WTC11 (cell line): ENCODE results near the gene PLPP7. TPM values are rescaled to one million over a fixed set of nuclear protein-coding genes. Genes with fewer than 3 reads are reported as not detected.

Experiments
- ATAC-seq: fragments of 200-7000 bp; cut with Tn5 transposase; 2 replicates; pipeline ENCODE4 v1.10.0; 2021; ENCODE audit warnings: mild to moderate bottlenecking, moderate library complexity
- CTCF ChIA-PET: fragments of 300-600 bp; sonication (Branson Sonifier 250); formaldehyde crosslinking; loops from one replicate; lab custom pipeline; 2021; ENCODE audit warnings: antibody characterized with exemption; lab: Charles Lee
- POLR2A ChIA-PET: fragments of 350-600 bp; sonication (Branson Sonifier 250); formaldehyde crosslinking; loops from one replicate; lab custom pipeline; 2021; ENCODE audit warnings: antibody characterized with exemption; lab: Charles Lee
- DNase-seq: peaks from one replicate; pipeline ENCODE4 v3.0.0; 2021; ENCODE audit warnings: low spot score
- H3K27ac Mint-ChIP-seq: 2 replicates; pipeline ENCODE4 v1.8.0; 2021; ENCODE audit warnings: mixed read lengths
- H3K27me3 Mint-ChIP-seq: 2 replicates; pipeline ENCODE4 v1.8.0; 2021; ENCODE audit warnings: low read depth, mild to moderate bottlenecking, moderate library complexity, mixed read lengths
- H3K36me3 Mint-ChIP-seq: 2 replicates; pipeline ENCODE4 v1.8.0; 2021; ENCODE audit warnings: mixed read lengths
- H3K4me1 Mint-ChIP-seq: 2 replicates; pipeline ENCODE4 v1.8.0; 2022; ENCODE audit warnings: mixed read lengths
- H3K4me3 Mint-ChIP-seq: 2 replicates; pipeline ENCODE4 v1.8.0; 2021; ENCODE audit warnings: mild to moderate bottlenecking, moderate library complexity, mixed read lengths
- H3K9me3 Mint-ChIP-seq: 2 replicates; pipeline ENCODE4 v1.8.0; 2021; ENCODE audit warnings: mixed read lengths
- CBFB ChIP-seq: sonication (generic); formaldehyde crosslinking; IDR thresholded peaks from 2 replicates; pipeline ENCODE4 v1.8.1; 2022; ENCODE audit warnings: mild to moderate bottlenecking, low read depth, missing genetic modification reagents
- ESRRA ChIP-seq: sonication (generic); formaldehyde crosslinking; IDR thresholded peaks from 2 replicates; pipeline ENCODE4 v1.8.1; 2022; ENCODE audit warnings: mild to moderate bottlenecking, missing genetic modification reagents, borderline replicate concordance
- ETV6 ChIP-seq: sonication (generic); formaldehyde crosslinking; IDR thresholded peaks from 2 replicates; pipeline ENCODE4 v1.8.1; 2022; ENCODE audit warnings: mild to moderate bottlenecking, missing genetic modification reagents
- FOXP4 ChIP-seq: sonication (generic); formaldehyde crosslinking; IDR thresholded peaks from 2 replicates; pipeline ENCODE4 v1.8.0; 2022; ENCODE audit warnings: mild to moderate bottlenecking, missing genetic modification reagents
- GABPB1 ChIP-seq: sonication (generic); formaldehyde crosslinking; IDR thresholded peaks from 2 replicates; pipeline ENCODE4 v1.8.1; 2023; ENCODE audit warnings: mild to moderate bottlenecking, missing genetic modification reagents
- HMGXB4 ChIP-seq: sonication (generic); formaldehyde crosslinking; IDR thresholded peaks from 2 replicates; pipeline ENCODE4 v1.8.1; 2023; ENCODE audit warnings: mild to moderate bottlenecking, moderate library complexity, missing genetic modification reagents
- JUN ChIP-seq: sonication (generic); formaldehyde crosslinking; IDR thresholded peaks from 2 replicates; pipeline ENCODE4 v1.8.0; 2023; ENCODE audit warnings: mild to moderate bottlenecking, missing genetic modification reagents
- KAT7 ChIP-seq: sonication (generic); formaldehyde crosslinking; IDR thresholded peaks from 2 replicates; pipeline ENCODE4 v1.8.1; 2023; ENCODE audit warnings: missing genetic modification reagents, mild to moderate bottlenecking, borderline replicate concordance
- MYBL2 ChIP-seq: sonication (generic); formaldehyde crosslinking; IDR thresholded peaks from 2 replicates; pipeline ENCODE4 v1.8.1; 2023; ENCODE audit warnings: mild to moderate bottlenecking, moderate library complexity, missing genetic modification reagents
- NFATC4 ChIP-seq: fragments of 250-450 bp; sonication (Bioruptor Pico); IDR thresholded peaks from 2 replicates; pipeline ENCODE4 v1.9.0; 2021; ENCODE audit warnings: mild to moderate bottlenecking
- NFE2L1 ChIP-seq: sonication (generic); formaldehyde crosslinking; IDR thresholded peaks from 2 replicates; pipeline ENCODE4 v1.8.1; 2023; ENCODE audit warnings: missing genetic modification reagents
- OVOL2 ChIP-seq: fragments of 250-450 bp; sonication (Bioruptor Pico); IDR thresholded peaks from 2 replicates; pipeline ENCODE4 v1.9.0; 2021; ENCODE audit warnings: mild to moderate bottlenecking, borderline replicate concordance
- SMAD4 ChIP-seq: sonication (generic); formaldehyde crosslinking; IDR thresholded peaks from 2 replicates; pipeline ENCODE4 v1.8.0; 2022; ENCODE audit warnings: mild to moderate bottlenecking, missing genetic modification reagents
- TCF7 ChIP-seq: sonication (generic); formaldehyde crosslinking; IDR thresholded peaks from 2 replicates; pipeline ENCODE4 v1.8.0; 2022; ENCODE audit warnings: mild to moderate bottlenecking, low read depth, missing genetic modification reagents, moderate library complexity
- USF1 ChIP-seq: sonication (generic); formaldehyde crosslinking; IDR thresholded peaks from 2 replicates; pipeline ENCODE4 v1.8.0; 2022; ENCODE audit warnings: mild to moderate bottlenecking, missing genetic modification reagents
- ZBTB43 ChIP-seq: sonication (generic); formaldehyde crosslinking; IDR thresholded peaks from 2 replicates; pipeline ENCODE4 v1.8.1; 2023; ENCODE audit warnings: mild to moderate bottlenecking, missing genetic modification reagents
- ZNF121 ChIP-seq: sonication (generic); formaldehyde crosslinking; IDR thresholded peaks from 2 replicates; pipeline ENCODE4 v1.8.0; 2023; ENCODE audit warnings: missing genetic modification reagents
- ZNF219 ChIP-seq: sonication (generic); formaldehyde crosslinking; IDR thresholded peaks from 2 replicates; pipeline ENCODE4 v1.8.0; 2023; ENCODE audit warnings: missing genetic modification reagents, mild to moderate bottlenecking, borderline replicate concordance
- total RNA-seq: library from RNA; stranded (reverse); gene quantifications from 3 replicates; pipeline ENCODE4 v1.2.3, GENCODE V29; 2021
- TF ChIP-seq, protein P1 (sequence below): sonication (generic); formaldehyde crosslinking; conservative IDR thresholded peaks from 2 replicates; pipeline ENCODE4 v1.8.1; 2023; ENCODE audit warnings: mild to moderate bottlenecking, low read depth, missing genetic modification reagents, moderate library complexity

The PLPP7 gene
- total RNA-seq, 1 experiment from 2014 or later = 4.2 TPM

DNA sequence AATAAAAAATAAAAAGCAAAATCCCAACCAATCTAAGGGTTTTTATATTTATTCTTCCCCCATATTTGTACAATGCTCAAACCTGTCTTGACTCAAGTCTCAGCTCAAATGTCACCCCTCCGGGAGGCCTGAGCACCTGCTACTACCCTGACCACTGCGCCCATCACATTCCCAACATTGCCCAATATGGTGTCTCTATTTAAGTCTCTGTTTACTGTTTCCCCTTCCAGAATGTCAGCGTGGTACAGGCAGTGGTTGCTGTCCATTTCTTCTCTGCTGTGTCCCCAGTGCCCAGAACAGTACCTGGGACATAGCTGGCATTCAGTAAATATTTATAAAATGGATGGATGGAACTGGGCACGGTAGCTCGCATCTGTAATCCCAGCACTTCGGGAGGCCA is 57.0 kb downstream of the PLPP7 start (continued):
- TF ChIP-seq ZNF219 (CRISPR knock-in tag) (no peak), ETV6 (CRISPR knock-in tag) (no peak)

DNA sequence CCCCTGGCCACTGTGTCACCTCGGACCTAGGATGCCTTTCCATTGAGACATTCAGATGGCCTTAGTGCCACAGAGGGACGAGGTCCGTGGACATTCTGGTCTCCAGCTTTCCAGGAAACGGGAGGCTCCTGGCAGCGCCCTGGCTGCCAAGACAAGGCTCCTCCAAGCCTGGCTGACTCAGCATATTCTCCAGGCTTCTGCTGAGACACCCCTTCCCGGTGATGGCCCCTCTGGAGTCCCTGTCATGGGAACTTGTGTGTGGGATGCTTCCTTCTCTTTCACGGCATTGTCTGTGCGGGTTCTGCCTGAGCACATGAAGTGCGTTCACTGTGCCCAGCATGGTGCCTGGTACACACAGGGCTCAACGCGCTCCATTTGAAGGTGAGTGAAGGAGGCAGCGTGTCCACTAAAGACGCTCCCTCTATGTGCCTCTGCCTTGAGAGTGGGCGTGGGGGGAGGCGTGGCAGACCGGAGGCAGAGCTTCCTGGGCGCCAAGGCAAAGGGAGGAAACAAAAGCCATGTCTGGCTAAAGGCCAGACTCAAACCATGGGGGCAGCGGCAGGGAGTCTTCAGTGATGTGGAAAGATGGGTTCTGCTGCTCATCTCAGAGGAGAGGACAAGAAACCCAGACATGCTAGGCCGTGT is 58.0 kb downstream of the PLPP7 start:
- Mint-ChIP-seq H3K4me3 (no peak overlapping the region), H3K27ac (no peak overlapping the region), H3K27me3 (peaks cover 4% of the 10 kb centered on the region), H3K9me3 (peaks cover 9% of the 10 kb centered on the region), H3K36me3 (peaks cover 8% of the 10 kb centered on the region), H3K4me1 (peaks cover 7% of the 10 kb centered on the region)
- DNase-seq (peak; percentile 10), ATAC-seq (no peak)
- CTCF ChIA-PET = interaction anchor here (0.7 to 4.6 kb wide), 2 partner anchors 11 to 22 kb away, joined by 3 to 70 read pairs; no protein-coding TSS in a partner anchor
- POLR2A ChIA-PET = no interaction called here
- TF ChIP-seq NFE2L1 (no peak), ESRRA (CRISPR knock-in tag) (no peak), FOXP4 (CRISPR knock-in tag) (no peak), USF1 (CRISPR knock-in tag) (no peak), SMAD4 (CRISPR knock-in tag) (no peak), GABPB1 (CRISPR knock-in tag) (no peak), ZBTB43 (CRISPR knock-in tag) (no peak)

DNA sequence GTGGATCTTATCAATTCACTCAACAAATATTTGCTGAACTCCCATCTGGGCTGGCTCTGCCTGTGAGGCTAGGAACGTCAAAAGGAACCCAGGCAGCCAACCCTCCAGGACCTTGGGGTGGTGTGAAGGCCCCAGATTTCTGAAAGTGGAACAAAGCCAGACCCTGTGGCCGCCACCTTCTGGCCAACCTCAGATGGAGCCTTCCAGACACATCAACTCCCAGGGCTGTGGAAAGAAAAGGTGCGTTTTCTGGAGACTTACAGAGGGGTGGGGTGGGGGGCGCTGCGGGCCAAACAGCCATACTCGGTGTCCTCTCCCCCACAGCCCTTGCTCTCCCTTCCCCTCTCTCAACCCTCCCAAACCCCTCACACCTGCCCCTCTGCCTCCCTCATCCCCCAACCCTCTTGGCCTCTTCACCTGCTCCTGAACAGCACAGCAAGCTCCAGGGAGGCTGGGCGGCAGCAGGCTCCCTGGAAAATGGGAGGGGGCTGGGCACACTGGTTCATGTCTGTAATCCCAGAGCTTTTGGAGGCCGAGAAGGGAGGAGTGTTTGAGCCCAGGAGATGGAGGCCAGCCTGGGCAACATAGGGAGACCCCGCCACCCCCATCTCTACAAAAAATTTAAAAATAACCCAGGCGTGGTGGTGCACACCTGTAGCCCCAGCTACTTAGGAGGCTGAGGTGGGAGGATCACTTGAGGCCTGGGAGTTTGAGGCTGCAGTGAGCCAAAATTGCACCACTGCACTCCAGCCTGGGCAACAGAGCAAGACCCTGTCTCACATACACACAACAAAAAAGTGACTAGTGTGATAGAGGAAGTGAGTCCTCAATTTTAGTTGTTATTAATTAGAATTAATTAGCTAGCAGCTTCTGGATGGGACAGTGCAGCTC is 59.4 kb downstream of the PLPP7 start:
- ChIA-PET POLR2A (interaction anchor here (0.8 to 2.6 kb wide), 4 partner anchors 12 to 252 kb away, joined by 3 to 9 read pairs (median 4); no protein-coding TSS in a partner anchor), CTCF (interaction anchor here (0.6 to 4.6 kb wide), 51 partner anchors 11 to 394 kb away, joined by 3 to 72 read pairs (median 6); partner anchors contain the start of genes PLPP7, POMT1 and RAPGEF1)
- peaks cover 8% of the 10 kb centered on the region for H3K36me3 Mint-ChIP-seq
- H3K4me1 Mint-ChIP-seq = peaks cover 7% of the 10 kb centered on the region
- no peak overlapping the region for H3K27ac Mint-ChIP-seq
- H3K9me3 Mint-ChIP-seq = peaks cover 9% of the 10 kb centered on the region
- no peak overlapping the region for H3K4me3 Mint-ChIP-seq
- peak; percentile 26 for DNase-seq
- TF ChIP-seq CBFB (CRISPR knock-in tag) = no peak
- TF ChIP-seq ZNF121 (CRISPR knock-in tag) = peak; percentile 84
- peak; percentile 21 for ATAC-seq
- H3K27me3 Mint-ChIP-seq = peaks cover 4% of the 10 kb centered on the region

DNA sequence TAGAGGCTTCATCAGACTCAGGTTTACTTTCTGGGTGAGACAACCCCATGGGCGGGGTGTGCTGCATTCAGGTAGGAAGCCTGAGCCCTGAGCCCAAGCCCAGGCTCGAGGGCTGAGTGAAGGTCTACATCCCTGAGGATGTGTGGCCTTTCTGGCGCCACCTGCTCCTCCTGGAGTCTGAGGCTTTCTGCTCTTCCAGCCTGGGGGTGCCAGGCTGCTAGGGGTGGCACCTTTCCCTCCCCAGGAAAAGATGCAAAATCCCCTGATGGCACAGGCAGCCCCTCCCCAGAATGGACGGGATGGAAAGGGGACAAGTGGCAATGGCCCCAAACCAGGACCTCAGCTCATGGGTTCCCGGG is 60.0 kb downstream of the PLPP7 start:
- CTCF ChIA-PET = interaction anchor here (0.6 to 4.6 kb wide), 53 partner anchors 11 to 394 kb away, joined by 3 to 72 read pairs (median 5); partner anchors contain the start of genes PLPP7, POMT1 and RAPGEF1
- POLR2A ChIA-PET = interaction anchor here (0.8 to 2.6 kb wide), 4 partner anchors 13 to 252 kb away, joined by 3 to 9 read pairs (median 4); no protein-coding TSS in a partner anchor
- ATAC-seq = peak; percentile 5
- H3K4me3 Mint-ChIP-seq = peak overlapping the region; percentile 62
- peak overlapping the region; percentile 75; the same call in 1 of the 2 replicates for H3K27ac Mint-ChIP-seq
- no peak for DNase-seq
- peaks cover 8% of the 10 kb centered on the region for H3K36me3 Mint-ChIP-seq
- H3K27me3 Mint-ChIP-seq = peaks cover 4% of the 10 kb centered on the region
- H3K4me1 Mint-ChIP-seq = peaks cover 7% of the 10 kb centered on the region
- peaks cover 9% of the 10 kb centered on the region for H3K9me3 Mint-ChIP-seq
- TF ChIP-seq JUN (CRISPR knock-in tag) (no peak), ETV6 (CRISPR knock-in tag) (no peak), NFATC4 (no peak), MYBL2 (CRISPR knock-in tag) (no peak), HMGXB4 (CRISPR knock-in tag) (no peak), TCF7 (no peak), OVOL2 (CRISPR knock-in tag) (no peak), KAT7 (no peak)
- TF ChIP-seq, protein P1, sequence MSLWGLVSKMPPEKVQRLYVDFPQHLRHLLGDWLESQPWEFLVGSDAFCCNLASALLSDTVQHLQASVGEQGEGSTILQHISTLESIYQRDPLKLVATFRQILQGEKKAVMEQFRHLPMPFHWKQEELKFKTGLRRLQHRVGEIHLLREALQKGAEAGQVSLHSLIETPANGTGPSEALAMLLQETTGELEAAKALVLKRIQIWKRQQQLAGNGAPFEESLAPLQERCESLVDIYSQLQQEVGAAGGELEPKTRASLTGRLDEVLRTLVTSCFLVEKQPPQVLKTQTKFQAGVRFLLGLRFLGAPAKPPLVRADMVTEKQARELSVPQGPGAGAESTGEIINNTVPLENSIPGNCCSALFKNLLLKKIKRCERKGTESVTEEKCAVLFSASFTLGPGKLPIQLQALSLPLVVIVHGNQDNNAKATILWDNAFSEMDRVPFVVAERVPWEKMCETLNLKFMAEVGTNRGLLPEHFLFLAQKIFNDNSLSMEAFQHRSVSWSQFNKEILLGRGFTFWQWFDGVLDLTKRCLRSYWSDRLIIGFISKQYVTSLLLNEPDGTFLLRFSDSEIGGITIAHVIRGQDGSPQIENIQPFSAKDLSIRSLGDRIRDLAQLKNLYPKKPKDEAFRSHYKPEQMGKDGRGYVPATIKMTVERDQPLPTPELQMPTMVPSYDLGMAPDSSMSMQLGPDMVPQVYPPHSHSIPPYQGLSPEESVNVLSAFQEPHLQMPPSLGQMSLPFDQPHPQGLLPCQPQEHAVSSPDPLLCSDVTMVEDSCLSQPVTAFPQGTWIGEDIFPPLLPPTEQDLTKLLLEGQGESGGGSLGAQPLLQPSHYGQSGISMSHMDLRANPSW (CRISPR knock-in tag) = no peak
